Left kidney (tissue), 8 donors: ENCODE measurements around the gene TAC4. TPM values are rescaled to one million over a fixed set of nuclear protein-coding genes. Genes with fewer than 3 reads are reported as not detected.

Source experiments
- DNase-seq: peaks from one replicate; pipeline ENCODE4 v3.0.0-alpha.2; 2013
- long read RNA-seq, 8 donors: transcript quantifications; one replicate each; lab custom pipeline, GENCODE V29; 2026
- polyA plus RNA-seq: library from polyadenylated mRNA; unstranded; fragments of 120-200 nt; gene quantifications from one replicate; pipeline ENCODE4 v1.2.1, GENCODE V29; 2013; ENCODE audit not compliant: insufficient read length

Gene TAC4, protein sequence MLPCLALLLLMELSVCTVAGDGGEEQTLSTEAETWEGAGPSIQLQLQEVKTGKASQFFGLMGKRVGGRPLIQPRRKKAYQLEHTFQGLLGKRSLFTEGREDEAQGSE
- polyA plus RNA-seq = 0.67 TPM
- long read RNA-seq, donor 1 = 0 reads
- long read RNA-seq, donor 2 = 0 reads
- long read RNA-seq, donor 3 = 0 reads
- long read RNA-seq, donor 4 = 0 reads
- long read RNA-seq, donor 5 = 0 reads
- long read RNA-seq, donor 6 = 0 reads
- long read RNA-seq, donor 7 = 0 reads
- long read RNA-seq, donor 8 = 0 reads

DNA sequence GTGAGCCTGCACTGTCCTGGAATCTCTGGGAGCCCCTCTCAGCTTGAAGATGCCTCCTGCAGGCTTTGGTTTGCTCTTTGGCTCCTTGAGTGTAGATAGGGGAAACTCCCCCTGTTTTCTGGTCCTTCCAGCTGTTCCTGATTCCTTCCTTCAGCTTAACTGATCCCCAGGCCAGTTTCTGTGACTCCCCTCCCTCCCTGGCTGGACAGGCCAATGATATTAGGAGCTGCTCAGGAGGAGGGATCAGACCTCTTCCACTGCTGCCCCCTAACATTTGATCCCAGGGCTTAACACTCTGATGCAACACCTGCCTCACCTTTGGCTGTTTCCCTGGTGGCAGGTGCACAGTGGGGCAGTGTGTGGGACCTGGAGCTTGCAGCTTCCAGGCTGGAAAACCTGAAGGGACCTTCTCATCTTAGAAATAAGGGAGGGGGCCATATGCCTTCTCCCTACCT, at the start of gene TAC4:
TAC4 (minus strand) TSS at position 51 of the 455 bp plus-strand sequence. CDS start 52 bp downstream, outside the sequence.
- DNase-seq = no peak

DNA sequence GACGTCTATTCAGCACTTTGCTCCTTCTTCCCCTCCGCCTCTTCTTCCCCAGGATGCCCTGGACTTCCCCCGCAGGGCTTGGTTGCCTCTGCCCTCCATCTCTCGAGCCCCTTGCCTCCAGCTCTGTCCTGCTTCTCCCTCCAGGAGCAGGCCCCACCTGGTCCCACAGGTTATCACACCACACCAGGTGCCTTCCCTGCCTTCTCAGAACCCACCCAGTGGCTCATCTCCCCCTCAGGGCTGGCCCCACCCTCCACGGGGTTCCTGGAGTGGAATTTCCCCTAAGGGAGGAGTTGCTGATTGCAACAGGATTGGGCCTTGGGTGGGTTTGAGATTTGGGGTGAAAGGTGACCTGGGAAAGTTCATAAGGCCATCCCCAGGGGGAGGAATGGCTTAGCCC, 49.0 kb upstream of the TAC4 start:
- DNase-seq = no peak

DNA sequence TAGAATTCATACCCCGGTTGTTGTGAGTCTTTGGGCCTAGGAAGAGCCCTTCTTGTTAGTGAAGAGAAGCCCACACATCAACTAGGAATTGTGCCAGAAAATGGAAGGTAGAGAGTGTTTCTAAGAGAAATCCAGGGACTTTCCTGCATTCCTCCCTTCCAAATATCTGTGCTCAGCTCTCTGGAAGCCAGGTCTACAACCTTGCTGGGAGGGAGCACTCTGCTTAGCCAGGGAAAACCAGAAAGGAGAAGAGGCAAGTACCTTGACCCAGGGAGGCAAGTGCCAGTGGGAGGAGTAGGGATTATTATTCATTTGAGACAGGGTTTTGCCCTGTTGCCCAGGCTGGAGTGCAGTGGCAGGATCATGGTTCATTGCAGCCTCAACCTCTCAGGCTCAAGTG, 48.4 kb upstream of the TAC4 start:
- no peak for DNase-seq

DNA sequence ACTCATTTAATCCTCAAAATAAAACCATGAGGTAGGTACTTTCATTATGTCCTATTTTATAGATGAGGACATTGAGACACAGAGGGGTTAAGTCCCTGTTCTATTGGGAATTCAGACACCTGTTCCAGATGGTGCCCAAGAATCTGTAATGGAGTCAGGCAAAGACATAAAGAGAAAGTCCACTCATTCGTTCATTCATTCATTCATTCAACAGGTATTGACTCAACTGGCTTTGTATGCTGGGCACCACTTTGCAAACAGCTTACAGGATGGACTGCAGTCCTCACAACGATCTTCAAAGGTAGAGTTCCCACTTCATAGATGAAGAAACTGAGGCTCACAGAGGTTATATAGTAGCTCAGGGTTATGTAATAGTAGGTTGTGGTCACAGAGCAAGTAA, 47.9 kb upstream of the TAC4 start:
- DNase-seq = no peak

DNA sequence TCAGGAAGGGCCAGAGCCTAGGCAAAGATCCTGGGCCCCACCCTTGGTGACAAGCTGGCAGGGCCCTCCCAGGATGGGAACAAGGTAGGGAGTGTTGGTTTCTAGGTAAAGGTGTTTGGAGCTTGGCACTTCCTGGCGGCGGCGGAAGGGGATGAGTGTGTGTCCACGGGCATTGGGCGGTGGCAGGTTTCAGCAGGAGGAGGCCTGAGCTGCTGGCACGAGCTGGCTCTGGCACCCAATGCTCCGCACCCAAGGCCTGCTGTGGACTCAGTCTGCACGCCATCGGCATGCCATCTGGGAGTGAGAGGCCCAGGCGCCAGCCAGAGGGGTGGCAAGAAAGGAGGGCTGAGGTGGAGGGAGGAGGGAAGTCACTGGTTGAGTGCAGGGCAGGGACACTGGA, 46.9 kb upstream of the TAC4 start:
- no peak for DNase-seq

DNA sequence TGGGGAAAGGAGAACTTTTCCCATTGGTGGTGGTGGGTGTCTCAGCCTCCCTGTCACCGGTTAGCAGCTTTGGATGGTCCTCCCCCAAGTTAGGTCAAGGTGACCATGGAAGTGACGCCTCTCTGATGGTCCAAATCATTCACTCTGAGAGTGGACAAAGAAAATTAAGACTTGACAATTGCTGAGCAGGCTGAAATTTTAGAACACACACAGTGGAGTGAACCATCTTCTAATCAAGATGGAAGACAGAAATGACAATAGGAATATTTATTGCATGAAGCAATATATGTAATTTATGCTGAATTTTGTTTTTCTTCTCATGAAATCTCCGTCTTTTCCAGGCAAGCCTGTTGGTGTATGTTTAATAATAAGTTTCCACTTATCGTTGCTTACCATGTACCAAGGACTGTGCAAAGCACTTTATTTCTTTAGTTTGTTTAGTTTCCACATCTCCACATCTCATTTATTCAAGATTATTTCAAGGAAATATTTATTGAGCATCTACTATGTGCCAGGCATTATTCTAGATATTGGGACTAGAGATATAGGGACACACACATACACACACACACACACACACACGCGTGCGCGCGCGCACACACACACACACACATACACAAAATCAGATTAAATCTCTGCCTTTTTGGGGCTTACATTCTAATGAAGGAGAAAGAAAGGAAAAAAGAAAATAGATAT, 44.0 kb upstream of the TAC4 start:
- no peak for DNase-seq

DNA sequence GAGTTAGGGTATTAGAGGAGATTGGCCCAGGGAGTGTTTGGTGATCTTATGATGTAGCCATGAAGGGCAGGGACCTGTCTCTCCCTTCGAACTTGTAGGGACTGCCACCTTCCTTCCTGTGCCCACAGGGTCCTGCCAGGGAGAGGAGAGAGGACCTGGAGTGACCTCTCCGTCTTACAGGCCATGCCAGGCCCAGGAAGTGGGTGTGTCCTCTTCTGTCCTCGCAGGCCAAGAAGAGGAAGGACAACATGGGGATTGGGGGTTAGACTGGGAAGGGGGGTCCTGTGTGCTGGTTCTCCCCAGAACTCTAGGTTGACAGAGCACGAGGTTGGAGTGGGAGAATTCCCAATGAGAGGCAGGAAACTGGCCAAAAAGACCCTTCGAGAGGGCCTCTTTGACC, 43.4 kb upstream of the TAC4 start:
- no peak for DNase-seq

DNA sequence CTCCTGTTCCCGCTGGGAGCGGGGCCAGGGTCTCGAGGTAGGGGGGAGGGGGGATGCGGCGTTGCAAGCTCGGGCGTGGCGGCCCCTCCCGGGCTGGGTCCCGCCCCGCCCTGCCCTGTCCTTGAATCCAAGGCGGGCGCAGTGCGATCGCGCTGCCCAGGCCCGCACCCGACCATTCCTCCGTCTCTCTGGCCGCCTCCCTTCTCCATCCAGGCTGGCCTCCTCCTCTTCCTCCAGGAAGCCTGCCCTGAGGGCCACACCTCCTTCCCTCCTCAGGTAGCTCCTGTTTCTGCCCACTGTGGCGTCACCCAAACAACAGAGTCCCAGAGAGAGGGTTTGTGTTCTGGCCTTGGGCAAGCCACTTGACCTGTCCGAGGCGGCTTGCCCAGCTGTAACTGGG, 43.0 kb upstream of the TAC4 start:
- no peak for DNase-seq

DNA sequence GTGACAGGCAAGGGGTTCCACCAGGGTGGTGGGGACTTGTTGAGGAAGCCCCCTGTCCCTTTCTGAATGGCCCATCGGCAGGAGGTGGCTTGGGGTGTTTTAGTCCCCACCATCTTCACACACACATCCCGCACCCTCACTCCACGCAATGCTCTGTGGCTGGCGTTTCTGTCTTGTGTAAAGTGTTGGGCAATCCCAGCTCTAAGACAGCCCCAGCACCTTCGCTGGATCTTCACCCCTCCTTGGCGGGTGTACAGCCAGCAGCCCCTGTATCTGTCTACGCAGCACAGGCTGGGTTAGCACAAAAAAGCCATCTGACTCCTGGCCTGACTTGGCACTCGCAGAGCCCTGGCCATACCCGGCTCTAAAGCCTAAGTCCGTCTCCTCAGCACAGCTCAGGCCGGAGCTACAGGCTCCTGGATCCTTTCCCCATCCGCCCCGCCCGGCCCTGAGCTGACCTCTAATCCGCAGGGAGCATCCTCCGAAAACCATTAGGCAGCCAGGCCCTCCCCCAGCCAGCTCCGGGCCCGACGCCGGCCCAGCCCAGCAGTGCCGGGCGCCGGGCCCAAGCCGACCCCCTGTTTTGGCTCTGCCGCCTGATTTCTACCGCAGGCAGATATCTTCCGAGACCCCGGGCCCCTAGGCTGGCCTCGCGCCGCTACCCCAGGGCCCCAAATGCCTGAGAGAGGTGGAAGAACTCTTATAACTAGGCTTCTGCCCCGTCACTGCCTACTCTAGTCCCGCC, 42.4 kb upstream of the TAC4 start:
- no peak for DNase-seq

DNA sequence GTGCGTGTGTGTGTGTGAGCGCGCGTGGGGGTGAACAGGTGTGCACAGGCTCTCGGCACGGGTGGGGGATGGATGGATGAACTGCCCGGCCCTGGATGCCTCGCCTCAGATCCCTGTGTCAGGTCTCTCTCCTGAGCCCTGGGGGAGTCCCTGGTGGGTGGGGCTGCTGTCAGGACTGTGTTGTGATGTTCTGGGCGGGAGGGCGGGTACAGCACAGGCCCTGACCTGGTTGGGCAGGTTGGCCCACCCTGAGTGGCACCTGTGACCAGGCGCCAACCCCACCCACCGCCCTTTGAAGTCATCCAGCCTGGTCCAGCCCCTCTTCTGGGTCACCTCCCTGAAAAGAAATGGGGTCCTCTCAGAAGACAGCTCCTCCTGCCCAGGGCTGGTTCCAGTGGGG, 41.6 kb upstream of the TAC4 start:
- no peak for DNase-seq

DNA sequence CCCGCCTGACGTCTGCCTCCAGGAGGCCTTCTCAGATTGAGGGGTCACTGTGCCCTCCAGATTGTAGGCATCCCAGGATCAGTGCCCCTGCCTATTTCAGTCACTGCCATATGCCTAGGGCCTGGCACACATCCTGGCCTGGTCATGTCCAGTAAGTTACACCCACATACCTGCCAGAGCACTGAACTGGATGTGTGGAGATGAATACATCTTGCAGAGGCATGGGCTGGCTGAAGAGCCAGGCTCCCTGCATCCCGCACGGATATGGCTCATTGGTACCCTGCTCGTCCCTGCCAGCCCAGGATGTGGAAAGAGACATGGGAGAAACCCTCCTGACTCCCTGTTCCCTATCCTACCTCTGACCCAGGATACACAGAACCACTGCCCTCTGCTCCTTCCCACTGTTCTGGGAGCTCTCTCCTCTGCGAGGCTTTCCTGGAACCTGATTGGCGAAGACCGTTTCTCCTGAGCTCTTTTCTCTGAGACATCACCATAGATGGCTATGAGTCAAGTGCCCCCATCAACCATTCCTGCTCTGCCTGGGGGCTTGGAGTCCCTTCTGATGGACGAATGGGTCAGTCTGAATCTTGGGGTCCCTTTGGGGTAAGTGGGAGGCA, 40.0 kb upstream of the TAC4 start:
- no peak for DNase-seq

DNA sequence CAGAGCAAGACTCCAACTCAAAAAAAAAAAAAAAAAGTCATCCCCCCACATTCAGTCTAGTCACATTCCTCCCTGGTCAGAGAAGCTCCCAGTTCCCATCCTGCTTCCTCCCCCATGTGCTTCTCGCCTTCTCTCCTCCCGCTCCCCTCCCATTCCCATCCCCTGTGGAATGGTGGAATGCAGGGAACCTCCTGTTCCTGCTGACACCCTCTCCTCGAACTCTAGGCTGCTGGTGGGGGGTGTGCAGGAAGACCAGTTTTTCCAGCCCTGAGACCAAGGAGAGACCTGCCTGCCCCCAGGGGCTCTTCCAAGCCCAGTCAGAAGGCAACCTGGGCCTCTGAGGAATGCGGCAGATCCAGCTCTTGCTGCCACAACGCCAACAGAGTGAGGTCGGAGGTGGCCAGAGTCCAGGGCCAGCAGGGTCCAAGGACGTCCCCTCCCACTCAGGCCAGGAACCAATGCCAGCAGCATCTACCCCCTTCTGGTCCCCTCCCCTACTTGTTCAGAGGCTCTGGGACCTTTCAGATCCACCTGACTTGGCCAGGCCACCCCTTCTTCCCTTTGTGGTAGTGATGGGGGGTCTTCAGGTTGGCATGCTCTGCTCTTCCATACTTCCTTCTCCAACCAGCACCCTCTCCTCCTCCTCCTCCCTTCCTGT, 39.3 kb upstream of the TAC4 start:
- DNase-seq = peak; percentile 50

DNA sequence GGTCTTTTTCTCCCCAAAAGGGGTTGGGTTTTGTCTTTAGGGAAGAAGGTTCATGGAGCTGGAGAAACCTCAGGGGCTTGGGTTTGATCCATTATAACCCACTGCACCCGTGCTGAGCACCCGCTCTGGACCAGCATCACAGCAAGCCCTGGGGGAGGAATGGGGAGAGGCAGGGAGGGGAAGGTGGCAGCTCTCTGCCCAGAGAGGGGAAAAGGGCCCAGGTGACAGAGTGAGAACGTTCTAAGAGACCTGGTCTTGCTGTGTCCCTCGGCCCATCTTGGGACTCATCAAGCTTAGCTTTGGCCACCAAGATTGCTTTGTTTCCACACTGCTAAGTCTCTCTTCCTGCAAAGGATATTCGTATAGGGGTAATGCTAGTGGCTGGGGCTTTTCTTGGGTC, 38.2 kb upstream of the TAC4 start:
- no peak for DNase-seq

DNA sequence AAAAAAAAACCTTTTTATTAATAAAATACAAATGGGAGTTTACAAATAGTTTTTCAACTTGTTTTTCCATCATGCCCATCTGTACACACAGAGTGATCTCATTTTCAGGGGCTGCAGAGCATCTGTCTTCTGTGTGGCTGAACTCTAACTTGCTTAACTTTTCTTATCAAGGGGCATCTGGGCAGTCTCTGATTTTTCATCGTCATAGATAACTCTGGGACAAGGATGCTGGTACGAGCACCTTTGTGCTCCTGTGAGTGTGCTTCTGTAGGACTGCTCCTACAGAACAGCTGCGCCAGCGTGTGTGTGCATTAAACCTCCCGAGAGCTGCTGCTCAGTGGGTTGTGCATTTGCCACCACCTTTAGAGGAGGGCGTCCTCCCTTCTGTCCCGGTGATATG, 34.6 kb upstream of the TAC4 start:
- no peak for DNase-seq

DNA sequence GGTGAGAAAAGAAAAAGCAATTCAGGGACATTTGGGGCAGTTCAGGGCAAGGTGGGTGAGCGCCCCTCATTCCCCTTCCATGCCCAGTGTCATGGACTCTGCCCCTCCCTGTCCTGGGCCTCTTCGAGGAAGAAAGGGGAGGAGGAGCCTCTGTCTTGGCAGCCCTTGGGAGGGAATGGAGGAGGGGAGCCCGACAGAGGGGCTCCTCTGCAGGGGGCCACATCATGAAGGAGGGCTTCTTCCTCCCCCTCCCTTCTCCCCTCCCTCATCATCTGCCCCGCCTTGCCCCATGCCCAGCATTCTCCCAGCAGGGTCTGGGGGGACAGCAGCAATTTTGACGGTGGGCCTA, 33.2 kb upstream of the TAC4 start:
- no peak for DNase-seq

DNA sequence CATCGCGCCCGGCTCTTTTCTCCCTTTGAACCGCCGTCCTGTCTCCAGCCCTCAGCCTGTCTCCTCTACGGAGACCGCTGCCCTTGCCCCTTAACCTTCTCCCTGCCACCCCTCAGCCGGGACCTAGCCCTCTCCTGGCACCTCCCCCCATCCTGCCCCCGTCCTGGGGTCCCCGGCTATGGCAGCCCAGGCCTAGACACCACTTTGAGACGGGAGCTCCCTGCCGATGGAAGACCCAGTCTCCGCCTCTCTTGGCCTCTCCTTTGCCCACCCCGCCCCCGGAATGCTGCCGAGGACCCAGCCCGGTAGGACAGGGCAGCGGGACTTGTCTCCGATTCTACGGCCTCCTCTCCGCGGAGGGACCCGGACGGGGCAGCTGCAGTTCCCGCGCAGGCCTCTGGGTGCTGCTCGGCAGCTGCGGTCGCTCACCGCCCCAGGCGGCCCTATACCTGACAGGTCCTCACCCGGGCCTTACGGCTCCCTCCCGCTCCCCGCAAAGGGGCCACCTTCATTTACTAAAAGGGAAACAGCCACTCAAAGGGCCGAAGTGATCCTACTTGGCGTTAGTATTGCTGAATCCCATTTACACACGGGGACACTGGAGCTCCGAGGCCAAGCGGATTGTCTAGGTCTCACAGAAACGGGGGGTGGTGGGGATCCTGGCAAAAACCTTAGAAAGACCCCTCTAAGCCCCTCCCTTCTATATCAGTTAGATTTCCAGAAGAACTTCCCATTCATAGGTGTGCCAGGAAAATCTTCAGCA, 32.6 kb upstream of the TAC4 start:
- DNase-seq = peak; percentile 69

DNA sequence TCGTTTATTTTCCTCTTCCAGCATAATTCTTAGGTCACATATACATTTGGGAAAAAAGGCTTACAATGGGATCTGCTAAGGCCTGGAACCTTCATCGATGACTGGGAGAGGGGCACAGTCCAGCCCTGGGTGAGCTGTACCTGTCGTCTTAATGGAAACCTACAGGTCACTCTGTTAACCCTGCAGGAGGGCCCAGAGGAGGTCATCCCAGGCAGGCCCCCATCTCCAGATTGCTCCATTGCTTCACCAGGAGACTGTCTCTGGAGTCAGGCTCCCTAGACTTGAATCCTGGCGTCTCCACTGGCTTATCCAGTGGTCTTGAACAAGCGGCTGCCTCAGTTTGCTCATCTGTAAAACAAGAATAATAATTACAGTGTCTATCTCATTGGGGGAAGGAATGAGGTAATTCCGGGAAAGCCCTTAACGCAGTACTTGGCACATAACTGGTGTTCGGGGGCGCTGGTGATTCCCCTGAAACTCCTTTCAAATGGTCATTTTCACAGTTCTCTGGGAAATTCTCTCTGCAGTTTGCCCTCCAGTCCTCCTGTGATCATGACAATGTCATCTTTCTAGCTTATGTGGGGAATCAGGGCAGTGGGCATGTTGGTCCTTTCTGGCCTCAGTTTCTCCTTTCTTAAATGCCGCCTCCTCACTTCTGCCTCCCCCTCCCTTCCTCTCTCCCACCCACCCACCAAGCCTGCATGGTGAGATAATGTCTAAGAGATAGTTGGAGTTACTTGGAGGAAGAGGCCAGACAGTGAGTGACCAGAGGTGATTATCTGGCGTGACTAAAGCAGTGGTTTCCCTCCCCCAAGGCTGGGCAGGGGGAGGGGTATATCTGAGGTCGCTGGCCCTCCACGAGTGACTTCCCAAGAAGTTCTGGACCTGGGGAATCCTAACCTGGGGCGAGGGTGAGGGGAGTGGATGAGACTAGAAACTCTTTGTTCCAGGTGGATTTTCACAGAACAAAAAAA, 31.3 kb upstream of the TAC4 start:
- no peak for DNase-seq

DNA sequence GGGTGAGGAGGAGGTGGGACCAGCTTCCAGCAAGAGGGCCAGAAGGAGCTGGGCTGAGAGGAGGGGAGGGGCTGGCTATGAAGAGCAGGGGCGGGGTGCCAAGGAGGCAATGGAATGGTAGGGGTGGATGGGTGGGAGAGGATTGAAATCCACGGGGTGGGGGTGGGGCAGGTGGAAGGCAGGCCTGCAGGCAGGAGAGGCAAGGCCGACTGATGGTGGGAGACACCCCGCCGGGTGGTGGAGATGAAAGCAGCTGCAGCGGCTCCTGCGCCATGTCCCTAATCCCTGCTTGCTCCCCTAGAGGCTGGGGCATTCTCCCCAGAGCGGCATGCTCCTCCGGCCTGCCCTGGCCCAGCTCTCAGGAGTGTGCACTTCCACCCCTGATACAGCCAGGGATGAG, 27.8 kb upstream of the TAC4 start:
- no peak for DNase-seq

DNA sequence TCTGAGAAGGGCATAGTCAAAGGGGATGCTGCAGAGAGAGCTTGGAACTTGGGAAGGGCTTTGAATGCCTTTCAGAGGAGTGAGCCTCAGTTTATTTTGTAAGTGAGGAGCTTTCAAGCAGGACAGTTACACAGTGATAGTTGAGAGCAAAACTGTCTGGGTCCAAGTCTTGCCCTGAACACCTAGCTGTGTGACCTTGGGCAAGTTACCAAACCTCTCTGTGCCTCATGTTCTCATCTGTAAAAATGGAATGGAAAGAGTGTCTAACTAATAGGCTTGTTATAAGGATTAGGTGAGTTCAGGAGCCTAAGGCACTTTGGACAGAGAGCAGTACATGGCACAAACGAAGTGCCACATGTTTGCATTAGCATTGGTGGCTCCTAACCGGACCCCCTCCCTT, 27.0 kb upstream of the TAC4 start:
- DNase-seq = no peak

DNA sequence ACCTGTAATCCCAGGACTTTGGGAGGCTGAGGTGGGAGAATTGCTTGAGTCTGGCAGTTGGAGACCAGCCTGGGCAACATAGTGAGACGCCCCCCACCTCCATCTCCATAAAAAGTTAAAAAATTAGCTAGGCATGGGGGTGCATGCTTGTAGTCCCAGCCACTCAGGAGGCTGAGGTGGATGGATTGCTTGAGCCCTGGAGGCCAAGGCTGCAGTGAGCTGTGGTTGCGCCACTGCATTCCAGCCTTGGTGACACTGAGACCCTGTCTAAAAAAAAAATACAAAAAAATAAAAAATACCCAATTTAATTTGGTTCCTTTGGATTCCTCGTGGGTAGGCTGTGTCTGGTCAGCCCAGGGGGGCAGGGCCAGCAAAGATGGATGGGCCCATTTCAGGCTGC, 26.1 kb upstream of the TAC4 start:
- no peak for DNase-seq
